Left renal cortex interstitium (tissue), 4 donors: ENCODE results near the gene TBKBP1. TPM values are rescaled to one million over a fixed set of nuclear protein-coding genes. Genes with fewer than 3 reads are reported as not detected.

Experiments used
- DNase-seq, 4 donors: peaks; one replicate each; pipeline ENCODE4 v3.0.0-alpha.2; 2013; ENCODE audit warnings: low read depth in 4 of 4, low spot score in 2 of 4, missing footprints in 1 of 4
- polyA plus RNA-seq, 4 donors: library from polyadenylated mRNA; unstranded; fragments of 120-200 nt; gene quantifications; one replicate each; pipeline ENCODE4 v1.2.1, GENCODE V29; 2013; ENCODE audit not compliant: insufficient read length in 4 of 4

The TBKBP1 gene
- polyA plus RNA-seq, 4 donors = 22.3 to 36.7 (median 30.5) TPM

- no peak for DNase-seq
Observed at GRCh38 chr17:47712330-47713023, 18.5 kb downstream of the TBKBP1 start.

- no peak for DNase-seq
Observed at GRCh38 chr17:47713980-47714700, 20.2 kb downstream of the TBKBP1 start.

GRCh38 chr17:47714773-47715396 is 20.9 kb downstream of the TBKBP1 start:
- DNase-seq = no peak

- DNase-seq = no peak
Observed at GRCh38 chr17:47715669-47716325, 21.8 kb downstream of the TBKBP1 start.

GRCh38 chr17:47716375-47716774 is 22.4 kb downstream of the TBKBP1 start:
- no peak for DNase-seq

- no peak for DNase-seq
Observed at GRCh38 chr17:47717261-47717697, 23.3 kb downstream of the TBKBP1 start.

- no peak for DNase-seq
Observed at GRCh38 chr17:47717979-47718621, 24.1 kb downstream of the TBKBP1 start.

GRCh38 chr17:47718634-47719405 is 24.9 kb downstream of the TBKBP1 start:
- DNase-seq = no peak

GRCh38 chr17:47719411-47720152 is 25.6 kb downstream of the TBKBP1 start:
- DNase-seq = no peak

- DNase-seq = no peak
Observed at GRCh38 chr17:47720196-47720595, 26.2 kb downstream of the TBKBP1 start.

GRCh38 chr17:47720754-47721533 is 27.0 kb downstream of the TBKBP1 start:
- DNase-seq = no peak

- no peak for DNase-seq
Observed at GRCh38 chr17:47721725-47722124, 27.8 kb downstream of the TBKBP1 start.

GRCh38 chr17:47724705-47725104 is 30.7 kb downstream of the TBKBP1 start:
- no peak for DNase-seq

- no peak for DNase-seq
Observed at GRCh38 chr17:47725446-47726111, 31.6 kb downstream of the TBKBP1 start.

- DNase-seq = no peak
Observed at GRCh38 chr17:47726796-47727703, 33.1 kb downstream of the TBKBP1 start.

GRCh38 chr17:47727704-47728036 is 33.7 kb downstream of the TBKBP1 start:
- no peak for DNase-seq
